GM19238 (cell line): Measurements from ENCODE around the gene MAGI1.

ENCODE experiments used
- DNase-seq: peaks from one replicate; pipeline ENCODE4 v3.0.0; 2011; ENCODE audit warnings: low spot score; ENCODE audit not compliant: insufficient read length

MAGI1 gene

GRCh38 chr3:66014651-66015050, 24.1 kb downstream of the MAGI1 start:
- DNase-seq: no peak

GRCh38 chr3:66014056-66014455, 24.7 kb downstream of the MAGI1 start:
- no peak for DNase-seq

- DNase-seq: no peak
These were observed 26.0 kb downstream of the MAGI1 start for GRCh38 chr3:66012711-66013110.

DNA sequence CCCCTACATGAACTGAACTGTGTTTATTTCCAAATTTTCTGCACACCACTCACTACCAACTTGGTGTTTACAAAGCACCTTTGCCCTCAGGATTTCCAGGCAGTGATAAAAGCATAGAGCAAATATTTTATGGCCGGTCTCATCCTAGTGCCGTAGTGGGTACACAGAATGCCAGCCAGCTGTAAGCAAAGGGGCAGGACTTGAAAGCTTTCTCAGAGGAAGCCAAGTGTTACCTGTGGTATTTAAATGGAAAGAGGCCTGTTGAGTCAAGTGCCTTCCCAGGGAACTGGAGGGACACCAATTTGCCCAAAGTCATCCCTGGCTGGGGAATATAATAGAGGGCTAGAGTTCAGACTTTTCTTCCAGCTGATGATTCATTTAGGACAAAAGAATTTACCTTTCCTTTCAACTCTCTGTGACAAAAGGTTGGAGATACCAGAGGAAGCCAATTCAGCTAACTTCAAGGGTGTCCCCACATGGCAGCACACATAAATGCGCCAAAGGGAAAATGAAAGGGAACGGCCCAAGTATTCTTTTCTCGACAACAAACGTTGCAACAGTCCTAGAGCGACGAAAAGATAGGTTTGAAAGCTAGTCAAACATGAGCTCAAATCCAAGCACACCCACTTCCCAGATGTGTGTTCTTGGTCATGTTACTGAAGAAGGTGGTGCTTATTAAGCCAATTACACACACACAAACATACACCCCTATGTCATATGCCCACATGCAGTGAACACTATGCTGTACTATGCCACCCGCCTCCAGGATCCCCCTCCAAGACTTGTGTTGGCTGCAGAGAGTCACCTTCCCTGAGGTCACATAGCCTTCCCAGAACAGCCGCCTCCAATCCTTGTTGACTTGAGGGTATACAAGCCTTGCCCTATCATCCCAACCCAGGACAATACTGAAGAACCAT, 27.7 kb downstream of the MAGI1 start:
- DNase-seq: no peak

DNA sequence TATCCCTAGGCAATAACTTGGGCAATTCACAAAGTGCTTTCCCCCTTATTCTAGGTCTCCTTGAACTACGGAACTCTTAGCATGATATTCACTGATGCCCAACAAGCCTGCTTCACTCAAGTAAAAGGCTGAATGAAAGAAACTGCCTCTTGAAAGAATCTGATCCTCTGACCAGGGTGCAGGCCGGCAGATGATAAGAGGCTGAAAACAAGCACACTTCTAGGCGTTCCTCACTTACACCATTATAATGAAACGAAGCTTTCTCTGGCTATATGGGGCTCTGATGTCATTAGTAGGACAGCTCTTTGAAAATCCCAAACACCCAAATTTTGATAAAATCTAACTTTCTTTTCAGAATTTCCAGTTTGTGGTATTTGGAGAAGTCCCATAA, 28.4 kb downstream of the MAGI1 start:
- DNase-seq: no peak

GRCh38 chr3:66004244-66004643, 34.5 kb downstream of the MAGI1 start:
- DNase-seq: no peak

GRCh38 chr3:66001626-66002025, 37.1 kb downstream of the MAGI1 start:
- no peak for DNase-seq

DNA sequence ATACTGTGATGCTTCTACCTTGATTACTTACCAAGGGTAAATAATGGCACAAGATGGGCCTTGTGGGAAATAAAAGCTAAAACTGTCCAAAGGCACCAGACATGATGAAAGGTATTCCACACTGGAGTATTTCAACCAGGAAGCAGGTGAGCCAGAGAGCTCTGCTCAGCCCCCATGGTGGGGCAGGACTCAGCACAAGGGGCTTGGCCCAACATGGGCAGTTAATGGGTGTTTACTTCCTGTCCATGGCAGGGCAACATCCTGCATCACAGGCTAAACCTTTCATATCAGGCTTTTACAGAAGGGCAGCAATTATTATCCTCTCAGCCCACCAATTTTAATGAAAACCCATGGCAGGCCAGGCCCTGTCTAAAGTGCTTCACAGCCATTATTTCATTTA, 38.2 kb downstream of the MAGI1 start:
- DNase-seq: no peak

- DNase-seq: no peak
These were observed 39.1 kb downstream of the MAGI1 start for GRCh38 chr3:65999606-66000005.

DNA sequence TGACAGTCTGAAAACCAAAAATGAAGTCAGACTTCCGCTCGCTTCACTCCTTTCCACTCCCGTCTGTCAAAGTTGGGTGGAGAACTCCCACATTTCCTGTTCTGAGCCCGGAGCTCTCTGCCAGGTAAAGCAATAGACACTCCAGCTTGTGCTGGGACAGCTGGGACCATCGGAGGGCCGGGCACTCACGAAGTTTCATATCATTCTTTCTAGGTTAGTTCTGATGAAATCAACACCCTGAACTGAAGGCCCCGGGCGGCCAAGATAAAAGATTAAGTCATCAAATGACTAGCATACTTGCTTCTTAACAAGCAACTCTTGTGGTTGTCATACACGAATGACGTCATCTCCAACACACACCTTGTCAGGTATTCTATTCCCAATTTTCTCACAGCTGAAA, 42.1 kb downstream of the MAGI1 start:
- no peak for DNase-seq

DNA sequence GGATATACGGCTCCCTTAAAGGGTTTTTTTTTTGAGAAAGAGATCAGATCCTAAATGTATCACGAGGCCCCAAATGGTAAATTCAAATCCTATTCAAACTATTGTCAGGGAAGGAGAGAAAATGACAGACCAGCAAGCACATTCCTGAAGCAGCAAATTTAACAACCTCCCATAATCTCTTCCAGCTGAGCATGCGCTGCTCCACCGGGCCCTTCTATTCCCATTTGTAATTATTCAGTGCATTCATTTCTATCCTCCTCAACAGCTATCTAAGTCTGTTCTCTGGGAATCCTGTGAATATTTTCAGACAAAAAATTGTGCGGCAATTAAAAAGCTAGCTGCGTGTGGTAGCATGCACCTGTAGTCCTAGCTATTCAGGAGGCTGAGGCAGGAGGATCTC, 43.2 kb downstream of the MAGI1 start:
- DNase-seq: no peak

DNA sequence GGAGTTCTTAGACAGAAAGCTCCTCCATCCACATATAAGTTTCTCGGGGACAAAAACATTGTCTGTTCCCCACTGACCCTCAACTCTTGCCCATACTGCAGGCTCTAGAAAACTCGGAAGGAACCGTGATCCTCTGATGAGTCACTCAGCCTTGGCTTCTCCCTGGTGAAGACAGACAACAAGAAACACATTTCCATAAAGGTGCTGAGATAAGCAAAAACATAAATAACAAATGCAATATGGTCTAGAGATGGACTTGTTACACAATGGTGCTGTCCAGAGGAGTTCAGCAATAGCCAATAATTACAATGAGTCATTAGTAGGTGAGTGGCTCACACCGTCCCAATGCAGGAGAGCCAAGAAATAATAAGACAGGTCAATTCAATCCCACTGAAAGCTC, 43.7 kb downstream of the MAGI1 start:
- DNase-seq: no peak

DNA sequence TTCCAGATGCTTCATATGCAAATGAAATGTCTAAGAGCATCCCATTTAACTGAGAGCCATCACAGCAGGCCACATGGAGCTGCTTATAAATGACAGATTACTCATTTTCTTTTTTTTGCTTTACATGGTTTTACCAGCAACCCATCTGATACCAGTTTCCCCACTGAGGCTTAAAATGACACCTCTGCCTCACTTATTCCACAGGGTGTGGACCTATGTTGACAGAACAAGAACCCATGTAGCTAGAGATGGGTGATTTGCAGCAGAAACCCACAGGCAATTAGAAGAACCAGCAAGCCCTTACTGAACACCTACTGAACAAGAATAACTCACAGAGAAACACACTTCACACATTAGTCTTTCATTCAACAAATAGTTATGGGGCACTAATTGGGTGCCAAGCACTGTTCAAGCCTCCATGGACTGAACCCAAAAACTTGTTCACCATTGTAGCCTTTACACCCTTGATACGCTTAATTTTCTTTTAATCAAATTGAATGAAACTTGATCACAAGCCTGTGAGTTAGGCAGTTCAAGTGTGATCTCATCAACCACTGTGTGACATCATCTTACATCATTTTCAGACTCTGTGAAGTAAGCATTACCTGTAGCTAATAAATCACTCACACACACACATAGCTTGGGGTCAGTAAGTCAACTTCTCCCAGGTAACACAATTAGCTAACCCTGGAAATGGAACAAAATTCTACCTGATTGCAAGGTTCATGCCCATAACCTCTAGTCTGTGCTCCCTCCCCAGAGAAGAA, 45.4 kb downstream of the MAGI1 start:
- no peak for DNase-seq

DNA sequence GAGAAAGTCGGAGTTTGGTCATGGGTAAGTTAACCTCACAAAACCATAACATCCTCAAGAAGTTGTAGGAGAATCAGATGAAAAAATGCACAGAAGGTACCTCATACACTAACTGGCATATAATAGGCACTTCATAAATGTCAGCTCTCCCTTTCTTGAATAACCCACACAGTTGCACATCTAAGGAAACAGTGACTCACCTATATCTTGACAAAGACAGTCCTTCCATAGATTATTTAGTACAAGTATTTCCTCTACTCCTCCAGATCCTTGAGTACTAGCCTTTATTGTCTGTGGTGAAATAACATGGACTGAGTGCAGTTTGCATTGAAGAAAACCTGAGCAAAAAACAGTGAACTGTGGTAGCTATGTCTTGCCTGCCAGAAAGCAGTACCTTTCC, 46.6 kb downstream of the MAGI1 start:
- DNase-seq: no peak

GRCh38 chr3:65988411-65989180, 50.1 kb downstream of the MAGI1 start:
- no peak for DNase-seq

DNA sequence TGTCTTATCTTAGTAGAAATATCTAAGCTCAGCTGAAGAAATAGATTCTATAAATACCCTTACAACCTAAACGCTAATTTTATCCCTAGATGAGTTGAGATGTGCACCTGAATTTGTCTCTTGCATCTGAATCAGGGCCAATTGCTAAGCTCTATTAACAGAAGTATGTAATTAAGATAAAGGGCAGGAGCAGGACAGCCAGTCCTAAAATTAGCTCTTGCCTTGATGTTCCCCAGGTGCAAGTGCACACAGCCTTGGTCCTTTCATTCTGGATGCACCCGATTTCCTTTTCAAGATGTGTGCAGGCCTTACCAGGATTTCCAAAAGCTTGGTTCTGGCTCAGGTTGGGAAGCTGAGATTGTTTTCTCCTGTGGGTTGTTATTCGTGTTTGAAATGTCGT, 52.4 kb downstream of the MAGI1 start:
- no peak for DNase-seq

- no peak for DNase-seq
These were observed 53.7 kb downstream of the MAGI1 start for GRCh38 chr3:65984975-65985374.

- no peak for DNase-seq
These were observed 55.6 kb downstream of the MAGI1 start for GRCh38 chr3:65983100-65983499.

- DNase-seq: no peak
These were observed 59.0 kb downstream of the MAGI1 start for GRCh38 chr3:65979731-65980130.

DNA sequence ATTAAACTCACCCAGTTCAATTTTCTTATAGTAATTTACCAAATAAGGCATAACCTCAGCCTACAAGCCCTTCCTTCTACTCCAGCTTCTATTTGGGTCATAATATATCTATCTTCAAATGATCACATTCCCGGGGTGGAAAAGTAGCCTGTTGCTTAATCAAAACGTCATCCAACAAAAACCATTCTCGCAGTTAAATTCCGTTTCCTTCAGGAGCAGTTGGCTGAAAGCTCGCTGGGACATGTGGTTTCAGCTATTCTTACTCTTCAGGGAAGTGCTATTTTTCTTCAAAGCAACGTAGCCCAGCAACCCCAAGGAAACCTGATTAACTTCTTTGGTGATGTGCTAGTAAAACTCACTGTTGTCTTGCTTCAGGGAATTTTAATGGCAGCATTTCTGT, 59.6 kb downstream of the MAGI1 start:
- DNase-seq: no peak

DNA sequence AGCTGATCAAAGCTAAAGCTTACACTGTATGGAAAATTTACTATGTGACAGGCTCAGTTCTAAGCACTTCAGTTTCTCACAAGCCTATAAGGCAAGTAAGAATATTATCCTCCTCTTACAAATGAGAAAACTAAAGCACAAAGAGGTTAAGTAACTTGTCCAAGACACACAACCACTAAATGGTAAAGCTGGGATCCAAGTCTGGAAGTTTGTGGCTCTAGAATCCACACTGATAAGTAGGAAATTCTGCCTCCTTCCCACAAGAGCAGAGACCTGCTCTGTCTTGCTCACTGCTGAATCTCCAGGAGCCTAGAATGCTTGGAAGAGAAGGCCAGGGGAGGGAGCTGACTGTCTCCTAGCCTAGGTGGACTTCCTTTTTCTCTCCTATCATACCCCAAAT, 60.6 kb downstream of the MAGI1 start:
- no peak for DNase-seq

- no peak for DNase-seq
These were observed 63.7 kb downstream of the MAGI1 start for GRCh38 chr3:65975032-65975431.
